Neural cell (in vitro differentiated cells): ENCODE results near the gene PCDHGA5.

Experiments used
- EP300 ChIP-seq: fragments of 450-650 bp; conservative IDR thresholded peaks from 2 replicates; pipeline ENCODE4 v1.6.1; 2014; ENCODE audit warnings: antibody characterized with exemption, mild to moderate bottlenecking, moderate library complexity; ENCODE audit not compliant: poor library complexity, severe bottlenecking
- POLR2AphosphoS5 ChIP-seq: IDR thresholded peaks from 2 replicates; pipeline ENCODE4 v1.6.1; 2012
- RAD21 ChIP-seq: fragments of 450-650 bp; conservative IDR thresholded peaks from 2 replicates; pipeline ENCODE4 v1.6.1; 2014; ENCODE audit warnings: antibody characterized with exemption, mild to moderate bottlenecking, moderate library complexity
- REST ChIP-seq: IDR thresholded peaks from 2 replicates; pipeline ENCODE4 v1.6.1; 2012; ENCODE audit warnings: borderline replicate concordance
- TF ChIP-seq, protein P1 (sequence below): fragments of 450-650 bp; IDR thresholded peaks from 2 replicates; pipeline ENCODE4 v1.5.1; 2014; ENCODE audit warnings: antibody characterized with exemption, mild to moderate bottlenecking, moderate library complexity; ENCODE audit not compliant: poor library complexity, severe bottlenecking

- TF ChIP-seq POLR2AphosphoS5, result no peak
- no peak for TF ChIP-seq REST
- TF ChIP-seq EP300, result no peak
- TF ChIP-seq, protein P1, sequence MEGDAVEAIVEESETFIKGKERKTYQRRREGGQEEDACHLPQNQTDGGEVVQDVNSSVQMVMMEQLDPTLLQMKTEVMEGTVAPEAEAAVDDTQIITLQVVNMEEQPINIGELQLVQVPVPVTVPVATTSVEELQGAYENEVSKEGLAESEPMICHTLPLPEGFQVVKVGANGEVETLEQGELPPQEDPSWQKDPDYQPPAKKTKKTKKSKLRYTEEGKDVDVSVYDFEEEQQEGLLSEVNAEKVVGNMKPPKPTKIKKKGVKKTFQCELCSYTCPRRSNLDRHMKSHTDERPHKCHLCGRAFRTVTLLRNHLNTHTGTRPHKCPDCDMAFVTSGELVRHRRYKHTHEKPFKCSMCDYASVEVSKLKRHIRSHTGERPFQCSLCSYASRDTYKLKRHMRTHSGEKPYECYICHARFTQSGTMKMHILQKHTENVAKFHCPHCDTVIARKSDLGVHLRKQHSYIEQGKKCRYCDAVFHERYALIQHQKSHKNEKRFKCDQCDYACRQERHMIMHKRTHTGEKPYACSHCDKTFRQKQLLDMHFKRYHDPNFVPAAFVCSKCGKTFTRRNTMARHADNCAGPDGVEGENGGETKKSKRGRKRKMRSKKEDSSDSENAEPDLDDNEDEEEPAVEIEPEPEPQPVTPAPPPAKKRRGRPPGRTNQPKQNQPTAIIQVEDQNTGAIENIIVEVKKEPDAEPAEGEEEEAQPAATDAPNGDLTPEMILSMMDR, result no peak
- no peak for TF ChIP-seq RAD21
Observed at GRCh38 chr5:141319202-141319601, 44.8 kb upstream of the PCDHGA5 start.
